Upper lobe of left lung (tissue), 4 donors: ENCODE data around the gene SPATA6L.

ENCODE experiments used
- CTCF ChIP-seq, 6 experiments: fragments of 450-650 bp in 4 of 6; fragments of 200-600 bp in 2 of 6; sonication (generic) in 2 of 6; IDR thresholded peaks; one replicate each; pipeline ENCODE4 v1.5.1; 2016 to 2019; ENCODE audit warnings: antibody characterized with exemption in 6 of 6
- EP300 ChIP-seq, 4 donors: sonication (generic); formaldehyde crosslinking; IDR thresholded peaks; one replicate each; pipeline ENCODE4 v1.5.1; 2017; ENCODE audit warnings: antibody characterized with exemption in 4 of 4, control low read depth in 2 of 4
- POLR2A ChIP-seq, 4 donors: fragments of 450-650 bp; IDR thresholded peaks; one replicate each; pipeline ENCODE4 v1.5.1; 2016 to 2017; ENCODE audit warnings: antibody characterized with exemption in 4 of 4, mild to moderate bottlenecking in 2 of 4
- POLR2AphosphoS5 ChIP-seq, 2 donors: sonication (generic); formaldehyde crosslinking; IDR thresholded peaks; one replicate each; pipeline ENCODE4 v1.5.1; 2017; ENCODE audit warnings: antibody characterized with exemption in 2 of 2

DNA sequence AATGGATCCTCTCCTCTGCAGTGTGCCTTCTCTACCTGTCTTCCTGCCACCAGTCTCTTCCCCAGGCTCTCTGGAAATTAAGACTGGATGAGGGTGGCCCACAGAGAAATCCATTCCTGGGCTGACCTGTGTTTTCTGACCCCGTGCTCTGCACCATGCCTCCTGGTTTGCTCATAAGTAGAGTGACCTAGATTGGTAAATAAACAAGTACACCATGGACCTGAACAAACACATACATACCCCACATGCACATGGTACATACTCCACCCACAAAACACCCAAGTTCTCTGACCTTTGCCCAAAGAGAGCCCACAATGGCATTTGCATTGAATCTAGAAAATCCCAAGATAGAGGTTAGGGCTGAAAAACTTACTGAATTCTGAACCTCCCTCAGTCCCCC, 81.6 kb downstream of the SPATA6L start:
- TF ChIP-seq POLR2A (IDR thresholded peaks at IDR 0.05): no peak
- TF ChIP-seq CTCF (IDR thresholded peaks at IDR 0.05): no peak
- no peak for TF ChIP-seq EP300 (IDR thresholded peaks at IDR 0.05)
- TF ChIP-seq POLR2AphosphoS5 (IDR thresholded peaks at IDR 0.05): no peak
